Measurements from ENCODE around the gene GAB3. TPM values are rescaled to one million over a fixed set of nuclear protein-coding genes. Genes with fewer than 3 reads are reported as not detected.

GAB3 gene
- polyA plus RNA-seq, 1 donor from 2014 or later = not detected

GRCh38 chrX:154779261-154779660 lies 28.4 kb upstream of the GAB3 start:
- no peak overlapping the region for H3K27ac ChIP-seq (ENCODE audit: low read length)
- H4K20me1 ChIP-seq (ENCODE audit: insufficient read depth) = no peaks in the 10 kb centered on the region
- no peaks in the 10 kb centered on the region for H3K27me3 ChIP-seq (ENCODE audit: insufficient read depth, low read depth, low read length)
- H3K9ac ChIP-seq (ENCODE audit: low read length) = no peak overlapping the region
- no peak overlapping the region for H2AFZ ChIP-seq (ENCODE audit: low read depth, low read length)
- no peaks in the 10 kb centered on the region for H3K9me2 ChIP-seq (ENCODE audit: insufficient read depth, low read length)
- TF ChIP-seq REST (IDR thresholded peaks at IDR 0.05; ENCODE audit: borderline replicate concordance) (no peak), TAF1 (IDR thresholded peaks at IDR 0.05; ENCODE audit: low read depth) (no peak), EZH2 (IDR thresholded peaks at IDR 0.05; ENCODE audit: borderline replicate concordance, insufficient read depth, low read length, poor library complexity, severe bottlenecking) (no peak)
- no peaks in the 10 kb centered on the region for H3K9me3 ChIP-seq (ENCODE audit: low read length)
- no peaks in the 10 kb centered on the region for H3K79me2 ChIP-seq (replicated peaks; ENCODE audit: insufficient read depth, low read length)
- H3K4me2 ChIP-seq (ENCODE audit: low read length) = no peak overlapping the region
- no peak overlapping the region for H3K4me3 ChIP-seq (ENCODE audit: low read length)
- no peaks in the 10 kb centered on the region for H3F3A ChIP-seq (ENCODE audit: insufficient read depth, low read length, poor library complexity, severe bottlenecking)
- no peaks in the 10 kb centered on the region for H3K36me3 ChIP-seq (ENCODE audit: insufficient read depth, low read length)

GRCh38 chrX:154776753-154777152 lies 25.9 kb upstream of the GAB3 start:
- no peaks in the 10 kb centered on the region for H3F3A ChIP-seq (ENCODE audit: insufficient read depth, low read length, poor library complexity, severe bottlenecking)
- no peak overlapping the region for H3K9ac ChIP-seq (ENCODE audit: low read length)
- no peaks in the 10 kb centered on the region for H3K79me2 ChIP-seq (replicated peaks; ENCODE audit: insufficient read depth, low read length)
- no peaks in the 10 kb centered on the region for H3K9me2 ChIP-seq (ENCODE audit: insufficient read depth, low read length)
- no peak overlapping the region for H3K4me3 ChIP-seq (ENCODE audit: low read length)
- H3K36me3 ChIP-seq (ENCODE audit: insufficient read depth, low read length) = no peaks in the 10 kb centered on the region
- H4K20me1 ChIP-seq (ENCODE audit: insufficient read depth) = no peaks in the 10 kb centered on the region
- H3K27me3 ChIP-seq (ENCODE audit: insufficient read depth, low read depth, low read length) = no peaks in the 10 kb centered on the region
- H3K27ac ChIP-seq (ENCODE audit: low read length) = no peak overlapping the region
- no peak overlapping the region for H3K4me2 ChIP-seq (ENCODE audit: low read length)
- H2AFZ ChIP-seq (ENCODE audit: low read depth, low read length) = no peak overlapping the region
- no peak for TF ChIP-seq POLR2AphosphoS5 (IDR thresholded peaks at IDR 0.05)
- no peak for TF ChIP-seq TAF1 (IDR thresholded peaks at IDR 0.05; ENCODE audit: low read depth)
- no peak for TF ChIP-seq MXI1 (conservative IDR thresholded peaks at IDR 0.05; ENCODE audit: poor library complexity, severe bottlenecking)
- no peak for TF ChIP-seq EP300 (conservative IDR thresholded peaks at IDR 0.05; ENCODE audit: poor library complexity, severe bottlenecking)
- TF ChIP-seq RAD21 (conservative IDR thresholded peaks at IDR 0.05) = no peak
- TF ChIP-seq SMC3 (conservative IDR thresholded peaks at IDR 0.05; ENCODE audit: poor library complexity) = no peak
- no peak for TF ChIP-seq REST (IDR thresholded peaks at IDR 0.05; ENCODE audit: borderline replicate concordance)
- TF ChIP-seq, protein P1, sequence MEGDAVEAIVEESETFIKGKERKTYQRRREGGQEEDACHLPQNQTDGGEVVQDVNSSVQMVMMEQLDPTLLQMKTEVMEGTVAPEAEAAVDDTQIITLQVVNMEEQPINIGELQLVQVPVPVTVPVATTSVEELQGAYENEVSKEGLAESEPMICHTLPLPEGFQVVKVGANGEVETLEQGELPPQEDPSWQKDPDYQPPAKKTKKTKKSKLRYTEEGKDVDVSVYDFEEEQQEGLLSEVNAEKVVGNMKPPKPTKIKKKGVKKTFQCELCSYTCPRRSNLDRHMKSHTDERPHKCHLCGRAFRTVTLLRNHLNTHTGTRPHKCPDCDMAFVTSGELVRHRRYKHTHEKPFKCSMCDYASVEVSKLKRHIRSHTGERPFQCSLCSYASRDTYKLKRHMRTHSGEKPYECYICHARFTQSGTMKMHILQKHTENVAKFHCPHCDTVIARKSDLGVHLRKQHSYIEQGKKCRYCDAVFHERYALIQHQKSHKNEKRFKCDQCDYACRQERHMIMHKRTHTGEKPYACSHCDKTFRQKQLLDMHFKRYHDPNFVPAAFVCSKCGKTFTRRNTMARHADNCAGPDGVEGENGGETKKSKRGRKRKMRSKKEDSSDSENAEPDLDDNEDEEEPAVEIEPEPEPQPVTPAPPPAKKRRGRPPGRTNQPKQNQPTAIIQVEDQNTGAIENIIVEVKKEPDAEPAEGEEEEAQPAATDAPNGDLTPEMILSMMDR (IDR thresholded peaks at IDR 0.05; ENCODE audit: poor library complexity, severe bottlenecking) = no peak
- TF ChIP-seq EZH2 (IDR thresholded peaks at IDR 0.05; ENCODE audit: borderline replicate concordance, insufficient read depth, low read length, poor library complexity, severe bottlenecking) = no peak
- H3K9me3 ChIP-seq (ENCODE audit: low read length) = no peaks in the 10 kb centered on the region
